GM12873 (cell line): Measurements from ENCODE around the gene EIF2AK2.

ENCODE experiments used
- TF ChIP-seq, protein P1 (sequence below): IDR thresholded peaks from 2 replicates; pipeline ENCODE4 v1.5.1; 2012; ENCODE audit warnings: low read depth, mild to moderate bottlenecking, moderate library complexity, low read length, control low read depth; ENCODE audit not compliant: insufficient read depth; ENCODE audit errors: missing control alignments

EIF2AK2 gene

DNA sequence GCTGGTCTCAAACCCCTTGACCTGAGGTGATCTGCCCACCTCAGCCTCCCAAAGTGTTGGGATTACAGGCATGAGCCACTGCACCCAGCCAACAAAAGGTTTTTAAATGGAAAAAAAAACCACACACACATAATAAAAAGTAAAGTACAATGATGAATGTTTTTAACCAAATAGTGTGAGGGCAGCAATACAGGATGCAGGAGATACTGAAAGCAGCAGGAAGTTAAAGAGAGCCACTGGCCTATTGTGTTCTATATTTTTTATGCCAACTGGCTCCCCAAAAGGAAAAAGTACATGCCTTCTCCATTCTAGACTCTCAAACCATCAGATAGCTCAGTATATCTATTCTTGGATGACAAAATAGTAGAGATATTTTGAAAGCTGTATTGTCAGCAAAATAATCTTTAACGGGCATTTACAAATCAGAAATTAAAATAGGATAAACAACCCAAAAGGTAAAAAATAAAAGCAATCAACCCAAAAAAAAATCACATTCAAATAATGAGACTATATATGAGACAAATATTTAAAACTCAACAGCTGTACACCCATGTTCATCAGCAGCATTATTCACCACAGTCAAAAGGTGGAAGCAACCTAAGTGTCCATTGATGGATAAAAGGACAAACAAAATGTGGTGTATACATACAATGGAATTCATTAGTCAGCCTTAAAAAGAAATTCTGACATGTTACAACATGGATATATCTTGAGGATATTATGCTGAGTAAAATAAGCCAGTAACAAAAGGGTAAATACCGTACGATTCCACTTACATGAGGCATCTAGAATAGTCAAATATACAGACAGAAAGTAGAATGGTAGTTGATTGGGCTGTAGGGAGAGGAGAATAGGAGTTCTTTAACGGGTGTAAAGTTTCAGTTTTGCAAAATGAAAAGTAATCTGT is 46.2 kb downstream of the EIF2AK2 start:
- TF ChIP-seq, protein P1, sequence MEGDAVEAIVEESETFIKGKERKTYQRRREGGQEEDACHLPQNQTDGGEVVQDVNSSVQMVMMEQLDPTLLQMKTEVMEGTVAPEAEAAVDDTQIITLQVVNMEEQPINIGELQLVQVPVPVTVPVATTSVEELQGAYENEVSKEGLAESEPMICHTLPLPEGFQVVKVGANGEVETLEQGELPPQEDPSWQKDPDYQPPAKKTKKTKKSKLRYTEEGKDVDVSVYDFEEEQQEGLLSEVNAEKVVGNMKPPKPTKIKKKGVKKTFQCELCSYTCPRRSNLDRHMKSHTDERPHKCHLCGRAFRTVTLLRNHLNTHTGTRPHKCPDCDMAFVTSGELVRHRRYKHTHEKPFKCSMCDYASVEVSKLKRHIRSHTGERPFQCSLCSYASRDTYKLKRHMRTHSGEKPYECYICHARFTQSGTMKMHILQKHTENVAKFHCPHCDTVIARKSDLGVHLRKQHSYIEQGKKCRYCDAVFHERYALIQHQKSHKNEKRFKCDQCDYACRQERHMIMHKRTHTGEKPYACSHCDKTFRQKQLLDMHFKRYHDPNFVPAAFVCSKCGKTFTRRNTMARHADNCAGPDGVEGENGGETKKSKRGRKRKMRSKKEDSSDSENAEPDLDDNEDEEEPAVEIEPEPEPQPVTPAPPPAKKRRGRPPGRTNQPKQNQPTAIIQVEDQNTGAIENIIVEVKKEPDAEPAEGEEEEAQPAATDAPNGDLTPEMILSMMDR: no peak

DNA sequence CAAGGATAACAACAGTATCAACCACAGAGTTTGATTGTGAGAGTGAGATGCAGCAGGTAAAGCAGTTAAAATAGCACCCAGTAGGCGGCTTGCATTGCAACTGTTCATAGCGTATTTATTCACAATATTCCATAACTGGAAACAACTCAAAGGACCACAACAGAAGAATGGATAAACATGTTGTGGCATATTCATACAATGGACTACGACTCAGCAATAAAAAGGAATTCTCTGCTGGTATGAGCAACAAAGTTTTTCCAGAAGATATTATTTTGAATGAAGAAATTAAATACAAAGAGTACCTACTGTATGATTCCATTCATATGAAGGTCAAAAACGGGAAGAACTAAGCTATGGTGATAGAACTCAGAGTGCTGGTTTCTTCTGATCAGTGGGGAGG is 47.3 kb downstream of the EIF2AK2 start:
- TF ChIP-seq, protein P1: no peak

DNA sequence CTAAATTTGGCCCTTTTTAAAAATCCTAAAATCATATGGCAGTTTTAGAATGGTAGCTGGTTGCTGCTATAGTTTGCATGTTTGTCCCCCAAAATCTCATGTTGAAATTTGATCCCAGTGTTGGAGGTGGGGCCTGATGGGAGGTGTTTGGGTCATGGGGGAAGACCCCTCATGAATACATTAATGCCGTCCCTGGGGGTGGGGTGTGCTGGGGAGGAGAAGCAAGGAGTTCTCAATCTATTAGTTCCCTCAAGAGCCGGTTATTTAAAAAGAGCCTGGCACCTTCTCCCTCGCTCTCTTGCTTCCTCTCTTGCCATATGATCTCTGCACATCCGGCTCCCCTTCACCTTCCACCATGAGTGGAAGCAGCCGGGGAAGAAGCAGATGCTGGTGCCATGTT is 51.6 kb downstream of the EIF2AK2 start:
- TF ChIP-seq, protein P1: no peak

DNA sequence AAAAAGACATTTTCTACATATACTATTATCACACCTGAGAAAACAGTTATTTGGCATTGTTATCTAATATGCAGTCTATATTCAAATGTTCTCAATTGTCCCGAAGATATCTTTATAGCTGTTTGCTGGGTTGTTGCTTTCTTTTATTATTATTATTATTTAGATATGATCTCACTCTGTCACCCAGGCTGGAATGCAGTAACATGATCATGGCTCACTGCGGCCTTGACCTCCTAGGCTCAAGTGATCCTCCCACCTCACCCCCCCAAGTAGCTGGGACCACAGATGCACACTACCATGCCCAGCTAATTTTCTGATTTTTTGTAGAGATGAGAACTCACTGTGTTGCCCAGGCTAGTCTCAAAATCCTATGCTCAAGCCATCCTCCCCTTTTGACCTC is 52.6 kb downstream of the EIF2AK2 start:
- TF ChIP-seq, protein P1: no peak

DNA sequence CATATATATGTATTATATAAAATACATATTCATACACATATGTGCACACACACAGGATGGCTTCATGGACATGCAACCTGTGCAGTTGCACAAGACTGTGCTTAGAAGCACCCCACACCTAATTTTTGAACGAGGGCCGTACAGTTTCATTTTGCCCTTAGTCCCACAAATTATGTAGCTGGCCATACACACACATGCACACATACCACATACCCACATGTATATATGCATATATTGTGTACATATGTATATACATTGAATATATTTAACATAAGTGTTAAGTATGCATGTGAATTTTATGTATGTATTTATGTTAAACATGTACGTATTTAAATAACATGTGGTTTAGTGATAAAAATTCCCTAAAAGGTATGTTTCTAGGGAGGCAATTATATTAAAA is 54.2 kb downstream of the EIF2AK2 start:
- TF ChIP-seq, protein P1: no peak

DNA sequence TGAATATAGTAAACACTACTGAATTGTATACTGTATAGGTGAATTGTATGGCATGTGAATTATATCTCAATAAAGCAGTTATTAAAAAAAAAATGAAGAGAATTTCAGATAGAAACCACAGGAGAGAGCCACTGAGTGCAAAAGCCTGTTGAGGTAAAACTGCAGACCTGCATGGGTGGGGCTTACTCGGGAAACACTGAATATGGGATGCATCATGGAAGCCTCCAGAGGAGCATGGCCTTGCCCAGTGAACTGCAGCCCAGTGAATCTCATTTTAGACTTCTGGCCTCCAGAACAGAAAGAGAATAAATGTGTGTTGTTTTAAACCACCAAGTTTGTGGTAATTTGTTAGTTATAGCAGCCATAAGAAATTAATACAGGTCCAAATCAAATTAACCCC is 56.7 kb downstream of the EIF2AK2 start:
- TF ChIP-seq, protein P1: no peak

DNA sequence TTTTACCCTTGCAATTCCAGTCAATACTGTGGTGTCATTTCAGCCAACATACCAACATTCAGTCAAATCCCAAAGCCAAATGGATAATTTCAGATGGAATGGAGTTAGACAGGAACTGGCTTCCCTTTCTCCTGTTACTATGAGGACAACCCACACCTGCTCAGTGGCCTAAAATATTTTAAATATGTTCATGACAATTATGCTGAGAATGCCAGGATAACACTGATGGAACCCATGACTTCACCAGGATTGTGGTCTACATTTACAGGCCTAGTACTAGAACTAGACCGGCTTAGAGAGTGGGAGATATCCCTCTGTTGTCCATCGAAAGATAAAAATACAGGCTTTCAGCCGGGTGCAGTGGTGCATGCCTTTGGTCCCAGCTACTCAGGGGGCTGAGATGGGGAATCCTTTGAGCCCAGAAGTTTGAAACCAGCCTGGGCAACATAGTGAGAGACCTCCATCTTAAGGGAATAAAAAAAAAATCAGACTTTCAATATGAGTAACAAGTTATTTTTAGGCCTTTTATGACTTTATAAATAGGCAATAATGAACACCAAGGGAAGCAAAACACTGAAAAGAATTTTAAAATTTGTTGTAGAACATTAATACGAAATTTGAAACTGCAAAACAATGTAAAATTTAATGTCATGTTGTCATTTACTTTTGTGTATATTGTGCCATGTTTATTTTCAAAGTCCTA is 58.2 kb downstream of the EIF2AK2 start:
- TF ChIP-seq, protein P1: no peak
